Measurements from ENCODE around the gene TRIM7.
A peak's percentile ranks its signal among the peaks of the same experiment; 100 is the strongest.
"Not testable (repeated sequence)": the region's sequence is repeated elsewhere in the genome, so short reads cannot be mapped to it uniquely, and the experiment has no call there.

The TRIM7 gene

GRCh38 chr5:181212934-181213333 is 7.9 kb upstream of the TRIM7 start:
- DNase-seq (ENCODE audit: low read depth in 2 of 2) = no peak

GRCh38 chr5:181212080-181212479 is 7.1 kb upstream of the TRIM7 start:
- no peak for DNase-seq (ENCODE audit: low read depth in 2 of 2)

- no peak for DNase-seq (ENCODE audit: low read depth in 2 of 2)
Observed at GRCh38 chr5:181211208-181211607, 6.2 kb upstream of the TRIM7 start.

GRCh38 chr5:181210698-181211097 is 5.7 kb upstream of the TRIM7 start:
- DNase-seq (ENCODE audit: low read depth in 2 of 2) = not testable (repeated sequence)

GRCh38 chr5:181210148-181210547 is 5.2 kb upstream of the TRIM7 start:
- DNase-seq (ENCODE audit: low read depth in 2 of 2) = not testable (repeated sequence)

GRCh38 chr5:181209006-181209405 is 4.0 kb upstream of the TRIM7 start:
- not testable (repeated sequence) for DNase-seq (ENCODE audit: low read depth in 2 of 2)

GRCh38 chr5:181207960-181208253 is 2.9 kb upstream of the TRIM7 start:
- no peak for DNase-seq (ENCODE audit: low read depth in 2 of 2)

GRCh38 chr5:181207214-181207959 is 2.4 kb upstream of the TRIM7 start:
- peak; percentile 80 to 81 for DNase-seq (ENCODE audit: low read depth in 2 of 2)

GRCh38 chr5:181205761-181206649 is 1.0 kb upstream of the TRIM7 start:
- DNase-seq (ENCODE audit: low read depth in 2 of 2) = no peak

GRCh38 chr5:181204113-181204825 is 727 bp downstream of the TRIM7 start:
- DNase-seq (ENCODE audit: low read depth in 2 of 2) = no peak

GRCh38 chr5:181203777-181204112 is 1.3 kb downstream of the TRIM7 start:
- DNase-seq (ENCODE audit: low read depth in 2 of 2) = no peak

GRCh38 chr5:181203093-181203711 is 1.8 kb downstream of the TRIM7 start:
- no peak for DNase-seq (ENCODE audit: low read depth in 2 of 2)

- no peak for DNase-seq (ENCODE audit: low read depth in 2 of 2)
Observed at GRCh38 chr5:181200816-181201215, 4.2 kb downstream of the TRIM7 start.

GRCh38 chr5:181199881-181200638 is 4.9 kb downstream of the TRIM7 start:
- no peak for DNase-seq (ENCODE audit: low read depth in 2 of 2)

GRCh38 chr5:181198905-181199519 is 6.0 kb downstream of the TRIM7 start:
- no peak for DNase-seq (ENCODE audit: low read depth in 2 of 2)

- DNase-seq (ENCODE audit: low read depth in 2 of 2) = no peak
Observed at GRCh38 chr5:181198106-181198685, 6.8 kb downstream of the TRIM7 start.

GRCh38 chr5:181197326-181197951 is 7.6 kb downstream of the TRIM7 start:
- no peak for DNase-seq (ENCODE audit: low read depth in 2 of 2)

GRCh38 chr5:181195249-181195761 is 9.7 kb downstream of the TRIM7 start:
- DNase-seq (ENCODE audit: low read depth in 2 of 2) = no peak

GRCh38 chr5:181194489-181195248 is 10.3 kb downstream of the TRIM7 start:
- no peak for DNase-seq (ENCODE audit: low read depth in 2 of 2)
